HEK293 (cell line): ENCODE results near the gene CHCHD10.

Experiments
- CTCF ChIA-PET: fragments of 350-600 bp; formaldehyde crosslinking; extraction: SDS; loops from one replicate; lab custom pipeline; 2021; ENCODE audit warnings: antibody characterized with exemption; lab: Yijun Ruan, JAX
- POLR2A ChIA-PET: fragments of 300-600 bp; formaldehyde crosslinking; extraction: SDS; loops from one replicate; lab custom pipeline; 2020; ENCODE audit warnings: antibody characterized with exemption, inconsistent platforms; lab: Yijun Ruan, JAX
- H3K27ac ChIP-seq: fragments of 200-500 bp; sonication (Bioruptor generic); 2 replicates; pipeline ENCODE4 v1.5.1; 2014; ENCODE audit warnings: low read depth, low read length, control low read depth, inconsistent platforms; ENCODE audit errors: extremely low read depth
- H3K36me3 ChIP-seq, 2 experiments: fragments of 200-500 bp in 1 of 2; sonication (Bioruptor generic) in 1 of 2; 1 replicate in 1 of 2; 2 replicates in 1 of 2; pipeline ENCODE4 v1.5.1; 2014 to 2017; ENCODE audit warnings: inconsistent platforms in 2 of 2, low read length in 2 of 2; ENCODE audit not compliant: control insufficient read depth in 2 of 2, insufficient read depth in 1 of 2
- H3K4me1 ChIP-seq: fragments of 200-500 bp; sonication (Bioruptor generic); 2 replicates; pipeline ENCODE4 v1.5.1; 2014; ENCODE audit warnings: mild to moderate bottlenecking, low read length, inconsistent platforms; ENCODE audit not compliant: control insufficient read depth, insufficient read depth
- H3K4me3 ChIP-seq: 2 replicates; pipeline ENCODE4 v1.5.1; 2011; ENCODE audit warnings: low read depth, mild to moderate bottlenecking, control low read depth, low read length, moderate library complexity
- H3K9me3 ChIP-seq: fragments of 200-500 bp; sonication (Bioruptor generic); 2 replicates; pipeline ENCODE4 v1.5.1; 2014; ENCODE audit warnings: low read depth, low read length, inconsistent platforms; ENCODE audit not compliant: control insufficient read depth, insufficient read depth
- EGR2 ChIP-seq: fragments of 450-650 bp; formaldehyde crosslinking; IDR thresholded peaks from 2 replicates; pipeline ENCODE4 v1.5.1; 2016; ENCODE audit warnings: low read depth, missing biosample characterization, missing genetic modification characterization
- FEZF1 ChIP-seq: fragments of 450-650 bp; formaldehyde crosslinking; IDR thresholded peaks from 2 replicates; pipeline ENCODE4 v1.5.1; 2016; ENCODE audit warnings: missing biosample characterization, missing genetic modification characterization
- GLIS1 ChIP-seq: fragments of 450-650 bp; formaldehyde crosslinking; IDR thresholded peaks from 2 replicates; pipeline ENCODE4 v1.5.1; 2016; ENCODE audit warnings: missing biosample characterization, missing genetic modification characterization
- KLF9 ChIP-seq: fragments of 450-650 bp; formaldehyde crosslinking; IDR thresholded peaks from 2 replicates; pipeline ENCODE4 v1.5.1; 2016; ENCODE audit warnings: missing biosample characterization, missing genetic modification characterization, low read depth
- PRDM6 ChIP-seq: fragments of 450-650 bp; formaldehyde crosslinking; IDR thresholded peaks from 2 replicates; pipeline ENCODE4 v1.5.1; 2017; ENCODE audit warnings: missing biosample characterization, missing genetic modification characterization
- SCRT2 ChIP-seq: fragments of 450-650 bp; formaldehyde crosslinking; IDR thresholded peaks from 2 replicates; pipeline ENCODE4 v1.5.1; 2016; ENCODE audit warnings: missing biosample characterization, missing genetic modification characterization
- SP2 ChIP-seq: fragments of 450-650 bp; formaldehyde crosslinking; IDR thresholded peaks from 2 replicates; pipeline ENCODE4 v1.5.1; 2016; ENCODE audit warnings: missing biosample characterization, missing genetic modification characterization
- ZBTB10 ChIP-seq: fragments of 450-650 bp; formaldehyde crosslinking; IDR thresholded peaks from 2 replicates; pipeline ENCODE4 v1.5.1; 2016; ENCODE audit warnings: missing biosample characterization, missing genetic modification characterization
- ZBTB17 ChIP-seq: fragments of 450-650 bp; formaldehyde crosslinking; IDR thresholded peaks from 2 replicates; pipeline ENCODE4 v1.5.1; 2016; ENCODE audit warnings: missing biosample characterization, missing genetic modification characterization
- ZBTB48 ChIP-seq: fragments of 450-650 bp; formaldehyde crosslinking; IDR thresholded peaks from 2 replicates; pipeline ENCODE4 v1.5.1; 2016; ENCODE audit warnings: missing biosample characterization, missing genetic modification characterization
- ZNF114 ChIP-seq: fragments of 450-650 bp; formaldehyde crosslinking; IDR thresholded peaks from 2 replicates; pipeline ENCODE4 v1.5.0; 2017; ENCODE audit warnings: missing biosample characterization, missing genetic modification characterization
- ZNF175 ChIP-seq: fragments of 450-650 bp; formaldehyde crosslinking; IDR thresholded peaks from 2 replicates; pipeline ENCODE4 v1.5.1; 2016; ENCODE audit warnings: missing biosample characterization, missing genetic modification characterization
- ZNF18 ChIP-seq: fragments of 450-650 bp; formaldehyde crosslinking; IDR thresholded peaks from 2 replicates; pipeline ENCODE4 v1.5.1; 2016; ENCODE audit warnings: missing biosample characterization, missing genetic modification characterization
- ZNF311 ChIP-seq: fragments of 450-650 bp; formaldehyde crosslinking; IDR thresholded peaks from 2 replicates; pipeline ENCODE4 v1.5.1; 2017; ENCODE audit warnings: missing biosample characterization, missing genetic modification characterization, borderline replicate concordance
- ZNF398 ChIP-seq: fragments of 450-650 bp; formaldehyde crosslinking; IDR thresholded peaks from 2 replicates; pipeline ENCODE4 v1.5.1; 2017; ENCODE audit warnings: missing biosample characterization, missing genetic modification characterization
- ZNF514 ChIP-seq: fragments of 450-650 bp; formaldehyde crosslinking; IDR thresholded peaks from 2 replicates; pipeline ENCODE4 v1.5.1; 2016; ENCODE audit warnings: missing biosample characterization, missing genetic modification characterization
- ZNF621 ChIP-seq: fragments of 450-650 bp; formaldehyde crosslinking; IDR thresholded peaks from 2 replicates; pipeline ENCODE4 v1.5.1; 2017; ENCODE audit warnings: missing biosample characterization, missing genetic modification characterization
- ZNF626 ChIP-seq: fragments of 450-650 bp; sonication (Bioruptor Pico); formaldehyde crosslinking; IDR thresholded peaks from 2 replicates; pipeline ENCODE4 v1.5.1; 2018; ENCODE audit warnings: missing biosample characterization, missing genetic modification characterization, inconsistent platforms
- ZNF660 ChIP-seq: fragments of 450-650 bp; IDR thresholded peaks from 2 replicates; pipeline ENCODE4 v1.5.1; 2018; ENCODE audit warnings: missing biosample characterization, mild to moderate bottlenecking, missing genetic modification characterization
- ZSCAN30 ChIP-seq: fragments of 450-650 bp; IDR thresholded peaks from 2 replicates; pipeline ENCODE4 v1.5.1; 2018; ENCODE audit warnings: missing biosample characterization, mild to moderate bottlenecking, missing genetic modification characterization, moderate library complexity

The CHCHD10 gene

GRCh38 chr22:23763579-23763945 lies 4.2 kb downstream of the CHCHD10 start:
- CTCF ChIA-PET: no interaction called here
- H3K4me3 ChIP-seq: no peak overlapping the region
- no peak overlapping the region for H3K27ac ChIP-seq
- H3K9me3 ChIP-seq: no peaks in the 10 kb centered on the region
- POLR2A ChIA-PET: no interaction called here
- peaks cover 0 to 24% of the 10 kb centered on the region in 2 experiments; a peak in 1 of 3 replicates for H3K36me3 ChIP-seq
- TF ChIP-seq ZNF621 (tag by site-specific recombination) (no peak), ZNF514 (tag by site-specific recombination) (no peak), SCRT2 (tag by site-specific recombination) (0 out of 2 replicates have a peak, but pooled peaks have one; percentile 24)
- no peaks in the 10 kb centered on the region for H3K4me1 ChIP-seq

- H3K9me3 ChIP-seq: no peaks in the 10 kb centered on the region
- H3K4me3 ChIP-seq: no peak within 1 kb of the TSS
- H3K36me3 ChIP-seq: peaks cover 0 to 24% of the 10 kb centered on the region in 2 experiments; a peak in 1 of 3 replicates
- TF ChIP-seq ZBTB48 (tag by site-specific recombination) (peak; percentile 37; the same call in 1 of the 2 replicates), FEZF1 (tag by site-specific recombination) (0 out of 2 replicates have a peak, but pooled peaks have one; percentile 23), ZNF398 (peak; percentile 11; the same call in 1 of the 2 replicates), ZBTB17 (tag by site-specific recombination) (0 out of 2 replicates have a peak, but pooled peaks have one; percentile 22), ZNF626 (tag by site-specific recombination) (no peak), KLF9 (tag by site-specific recombination) (no peak), SP2 (tag by site-specific recombination) (peak; percentile 24; the same call in 1 of the 2 replicates), GLIS1 (tag by site-specific recombination) (0 out of 2 replicates have a peak, but pooled peaks have one; percentile 9), ZSCAN30 (tag by site-specific recombination) (no peak)
- ChIA-PET CTCF (interaction anchor here (1.3 kb wide), 1 partner anchor 86 kb away, joined by 4 read pairs; no protein-coding TSS in a partner anchor), POLR2A (interaction anchor here (0.6 kb wide), 1 partner anchor 254 kb away, joined by 4 read pairs; no protein-coding TSS in a partner anchor)
- no peaks in the 10 kb centered on the region for H3K4me1 ChIP-seq
- H3K27ac ChIP-seq: no peak within 1 kb of the TSS
Measured at GRCh38 chr22:23762842-23763578, 4.8 kb downstream of the CHCHD10 start, which contains the start of gene C22orf15. TSS of gene C22orf15 (plus strand) at chr22:23762990. CDS start at chr22:23763307, 317 bp downstream.

GRCh38 chr22:23760056-23760455 lies 7.7 kb downstream of the CHCHD10 start:
- POLR2A ChIA-PET: interaction anchor here (0.6 to 1.1 kb wide), 2 partner anchors 11 to 44 kb away, joined by 3 to 5 read pairs; no protein-coding TSS in a partner anchor
- H3K36me3 ChIP-seq: peaks cover 0 to 15% of the 10 kb centered on the region in 2 experiments; a peak in 1 of 3 replicates
- CTCF ChIA-PET: interaction anchor here (0.8 kb wide), 1 partner anchor 222 kb away, joined by 3 read pairs; no protein-coding TSS in a partner anchor
- no peaks in the 10 kb centered on the region for H3K4me1 ChIP-seq
- no peak overlapping the region for H3K27ac ChIP-seq
- H3K9me3 ChIP-seq: no peaks in the 10 kb centered on the region
- no peak overlapping the region for H3K4me3 ChIP-seq
- TF ChIP-seq ZNF175 (tag by site-specific recombination) (no peak), PRDM6 (no peak), ZNF660 (no peak), EGR2 (tag by site-specific recombination) (no peak), ZNF114 (tag by site-specific recombination) (no peak), ZNF18 (no peak), ZNF626 (tag by site-specific recombination) (no peak), ZBTB10 (tag by site-specific recombination) (no peak), ZNF311 (tag by site-specific recombination) (no peak), FEZF1 (tag by site-specific recombination) (no peak)
